H54 (cell line): ENCODE results near the gene PDE7B.

Experiments used
- DNase-seq: peaks from one replicate; pipeline ENCODE4 v3.0.0; 2011; ENCODE audit warnings: low spot score, mixed read lengths; ENCODE audit not compliant: insufficient read length
- FAIRE-seq: peaks from 3 replicates; lab custom pipeline; 2011; peaks lifted over from hg19 to GRCh38; lab: Jason Lieb, UNC
- POLR2A ChIP-seq: IDR thresholded peaks from 2 replicates; pipeline ENCODE4 v1.6.1; 2011; ENCODE audit warnings: low read depth, mild to moderate bottlenecking, low read length

PDE7B gene

DNA sequence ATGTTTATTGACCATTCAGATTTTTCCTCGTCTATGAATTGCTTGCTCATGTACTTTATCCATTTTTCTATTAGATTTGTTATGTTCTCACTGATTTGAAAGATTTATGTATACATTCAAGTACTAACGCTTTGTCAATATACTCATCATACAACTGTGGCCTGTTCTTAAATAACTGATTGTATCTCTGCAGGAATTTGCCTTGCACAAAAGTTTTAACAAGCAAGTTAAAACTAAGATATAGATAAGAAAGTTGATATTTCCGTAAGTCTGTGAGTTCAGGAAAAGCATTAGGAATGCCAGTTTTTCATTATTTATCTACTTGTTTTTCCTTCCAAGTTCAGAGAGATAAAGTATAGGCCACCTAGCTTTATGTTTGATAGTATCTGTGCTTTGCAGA is 95.2 kb downstream of the PDE7B start:
- FAIRE-seq = no peak

DNA sequence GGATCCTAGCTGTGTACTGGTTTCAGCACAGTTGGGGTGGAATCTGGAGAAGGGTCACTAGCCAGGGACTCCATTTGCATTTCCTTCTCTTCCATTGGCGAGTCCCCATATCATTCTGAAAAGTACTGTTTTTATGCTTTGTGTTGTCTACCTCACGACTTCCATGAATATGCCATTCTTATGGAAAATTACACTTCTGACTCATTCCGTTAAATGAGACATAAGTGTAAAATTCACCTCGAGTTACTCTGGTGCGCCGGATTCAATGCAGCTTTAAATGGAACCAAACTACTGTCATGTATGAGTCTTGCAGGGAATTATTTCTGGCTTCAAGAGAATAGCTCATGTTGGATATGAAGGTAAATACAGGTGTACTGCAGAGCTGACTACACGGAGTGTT is 99.2 kb downstream of the PDE7B start:
- DNase-seq = no peak
- FAIRE-seq = no peak
- TF ChIP-seq POLR2A = no peak

More for the DNA sequence above, 95.2 kb downstream of the PDE7B start:
- no peak for TF ChIP-seq POLR2A
- no peak for DNase-seq

DNA sequence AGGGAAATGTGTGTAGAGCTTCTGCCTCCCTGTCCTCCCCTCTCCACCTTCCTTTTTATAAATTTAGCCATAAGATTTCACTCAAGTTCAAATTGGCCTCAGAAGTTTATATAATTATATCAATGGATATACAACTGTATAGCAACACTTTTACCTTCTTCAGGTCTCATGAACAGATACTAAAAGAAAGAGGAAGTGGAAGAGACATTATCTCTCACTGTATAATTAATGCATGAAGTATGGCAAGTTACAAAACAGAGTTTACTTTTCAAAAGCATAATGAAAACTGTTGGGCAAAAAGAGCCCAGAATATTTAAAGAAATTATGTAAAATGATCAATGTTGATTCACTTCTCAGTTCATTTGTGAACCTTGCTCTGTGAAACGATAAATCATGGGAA is 99.7 kb downstream of the PDE7B start:
- no peak for TF ChIP-seq POLR2A
- FAIRE-seq = no peak

GRCh38 chr6:135953818-135954217 is 102.3 kb downstream of the PDE7B start:
- no peak for TF ChIP-seq POLR2A
- DNase-seq (no peak), FAIRE-seq (no peak)

More for the DNA sequence above, 99.7 kb downstream of the PDE7B start:
- no peak for DNase-seq

DNA sequence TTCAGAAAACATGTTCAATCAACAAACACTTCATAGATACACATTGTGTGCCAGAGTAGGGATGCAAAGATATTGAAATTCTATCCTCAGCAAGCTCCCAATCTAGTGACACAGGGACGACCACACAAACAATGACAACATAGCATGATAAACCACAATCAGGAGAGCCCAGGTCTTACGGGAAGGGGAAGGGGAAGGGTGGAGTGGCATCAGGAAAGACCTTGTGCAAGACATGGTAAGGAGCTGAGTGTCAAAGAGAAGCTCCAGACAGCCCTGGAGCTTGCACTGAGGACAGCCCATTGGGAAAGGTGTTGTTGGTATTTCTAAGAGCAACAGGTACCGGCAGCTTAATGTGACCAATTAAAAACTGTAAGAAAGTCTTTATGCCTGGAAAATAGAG is 103.6 kb downstream of the PDE7B start:
- no peak for DNase-seq
- FAIRE-seq = no peak
- no peak for TF ChIP-seq POLR2A

DNA sequence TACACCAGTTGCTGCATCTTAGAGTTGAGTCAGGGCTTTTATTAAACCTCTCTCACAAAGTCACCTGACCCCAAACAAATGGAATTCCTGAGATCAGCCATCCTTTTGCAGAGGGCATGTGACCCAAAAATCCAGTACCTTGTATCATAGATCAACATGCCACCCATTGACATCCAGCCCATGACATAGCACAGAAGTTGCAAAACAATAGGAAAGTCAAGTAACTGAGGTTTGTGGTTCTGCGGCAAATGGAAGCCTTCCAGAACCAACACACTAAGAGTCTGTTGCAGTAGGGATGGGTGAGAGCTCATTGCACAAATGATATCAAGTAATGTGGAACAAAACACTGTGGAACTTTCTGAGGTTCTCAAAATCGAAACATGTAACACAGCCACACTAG is 111.2 kb downstream of the PDE7B start:
- no peak for TF ChIP-seq POLR2A
- DNase-seq (peak; percentile 0), FAIRE-seq (peak; percentile 84)

DNA sequence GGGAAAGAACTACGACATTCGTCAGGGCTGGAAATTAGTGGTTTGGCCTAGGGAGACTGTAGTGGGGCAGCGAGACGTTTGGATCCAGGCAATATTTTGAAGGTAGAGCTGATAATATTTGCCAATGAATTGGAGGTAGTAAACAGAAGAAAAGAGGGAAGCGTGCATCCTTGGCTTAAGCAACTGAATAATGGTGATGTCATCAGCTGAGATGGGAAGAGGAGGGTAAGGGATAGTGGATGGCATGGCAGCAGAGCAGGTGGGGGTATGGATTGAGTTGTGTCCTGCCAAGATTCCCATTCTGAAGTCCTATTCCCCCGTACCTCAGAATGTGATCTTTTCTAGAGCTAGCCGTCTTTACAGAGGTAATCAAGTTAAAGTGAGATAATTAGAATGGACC is 119.2 kb downstream of the PDE7B start:
- TF ChIP-seq POLR2A = no peak
- no peak for DNase-seq
- FAIRE-seq = no peak

DNA sequence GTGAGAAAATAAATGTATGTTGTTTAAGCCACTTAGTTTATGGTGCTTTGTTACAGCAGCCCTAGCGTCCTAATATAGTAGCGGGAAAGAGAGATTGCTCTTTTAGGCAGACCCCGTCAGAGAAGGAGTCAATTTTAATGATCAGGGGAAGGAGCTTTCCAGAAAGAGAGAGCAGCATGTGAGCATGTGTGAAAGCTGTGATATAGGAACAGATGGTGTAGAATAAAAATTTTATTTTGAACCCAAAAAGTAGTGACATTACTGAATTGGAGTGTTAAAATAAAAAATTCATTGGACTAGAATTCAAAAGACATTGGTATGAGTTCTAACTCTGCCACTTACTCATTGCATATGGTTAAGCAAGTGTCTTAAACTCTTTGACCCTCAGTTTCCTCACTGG is 119.8 kb downstream of the PDE7B start:
- FAIRE-seq (no peak), DNase-seq (no peak)
- TF ChIP-seq POLR2A = no peak

GRCh38 chr6:135972150-135972549 is 120.6 kb downstream of the PDE7B start:
- TF ChIP-seq POLR2A = no peak
- FAIRE-seq = no peak
- no peak for DNase-seq

- DNase-seq = no peak
- no peak for TF ChIP-seq POLR2A
- FAIRE-seq = no peak
Measured at GRCh38 chr6:135972586-135972985, 121.1 kb downstream of the PDE7B start.

DNA sequence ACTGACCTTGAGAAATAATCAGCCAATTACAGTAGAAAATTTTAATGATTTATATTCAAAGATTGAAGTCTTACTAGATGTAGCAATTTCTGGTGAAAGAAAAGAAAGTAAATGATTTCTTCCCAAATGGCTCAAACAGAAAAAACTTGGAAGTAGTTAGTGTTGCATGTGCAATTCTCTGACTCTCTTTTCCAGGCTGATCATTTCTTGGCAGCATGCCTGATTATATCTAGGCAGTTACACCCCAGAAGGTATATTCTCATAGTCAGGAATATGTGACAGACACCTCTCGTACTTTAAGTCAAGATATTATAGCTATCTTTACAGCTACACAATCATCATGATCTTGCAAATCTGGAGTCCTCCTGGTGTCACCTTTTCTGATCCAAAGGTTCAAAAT is 122.9 kb downstream of the PDE7B start:
- no peak for DNase-seq
- no peak for FAIRE-seq
- no peak for TF ChIP-seq POLR2A

DNA sequence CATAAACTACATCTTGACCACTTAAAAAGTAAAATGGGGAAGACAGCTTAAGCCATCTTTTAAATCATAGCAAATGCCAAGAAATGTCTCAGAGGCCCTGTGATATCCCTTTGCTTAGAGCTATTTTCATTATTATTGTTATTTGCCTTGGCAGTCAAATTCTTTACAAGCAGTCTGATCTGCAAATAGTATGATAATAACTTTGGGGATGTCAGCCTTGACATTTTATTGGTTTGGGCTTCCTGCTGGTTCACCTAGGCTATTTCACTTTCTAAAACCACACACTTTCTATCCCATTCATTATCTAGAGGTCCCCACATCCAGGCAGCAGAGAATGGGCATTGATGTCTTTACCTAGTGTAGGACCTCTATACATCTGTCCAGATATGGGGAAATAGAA is 125.1 kb downstream of the PDE7B start:
- TF ChIP-seq POLR2A = no peak
- no peak for FAIRE-seq
- DNase-seq = no peak

- no peak for TF ChIP-seq POLR2A
- DNase-seq = no peak
- FAIRE-seq = no peak
Measured at GRCh38 chr6:135983093-135983492, 131.6 kb downstream of the PDE7B start.

DNA sequence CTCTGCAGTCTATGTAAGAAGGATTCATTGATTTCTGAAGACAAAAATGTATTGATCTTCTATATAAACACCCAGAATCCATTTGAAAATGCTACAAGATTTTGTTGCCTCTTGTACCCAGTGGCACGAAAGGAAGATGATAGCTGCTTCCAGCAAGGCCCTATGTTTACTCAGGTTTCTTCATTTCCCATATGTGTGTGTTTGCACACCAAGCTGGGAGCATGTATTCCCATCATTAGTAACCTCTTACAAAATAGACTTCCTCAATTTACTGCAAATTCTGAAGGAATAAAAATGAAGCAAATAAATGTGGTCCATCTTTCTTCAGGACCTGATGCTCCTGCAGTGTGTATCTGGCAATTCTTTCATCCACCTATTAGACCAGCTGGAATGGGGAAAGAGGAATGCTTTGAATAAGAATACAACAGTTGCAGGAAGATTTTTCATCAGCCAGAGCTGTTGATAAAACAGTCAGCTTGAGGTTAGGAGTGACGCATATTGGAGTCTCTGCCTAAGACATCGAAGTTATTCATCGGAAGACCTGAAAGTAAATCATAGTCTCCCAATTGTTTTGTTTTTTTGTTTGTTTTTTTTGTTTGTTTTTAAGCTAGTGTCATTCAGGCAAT is 132.3 kb downstream of the PDE7B start:
- TF ChIP-seq POLR2A = no peak
- DNase-seq = no peak
- no peak for FAIRE-seq

DNA sequence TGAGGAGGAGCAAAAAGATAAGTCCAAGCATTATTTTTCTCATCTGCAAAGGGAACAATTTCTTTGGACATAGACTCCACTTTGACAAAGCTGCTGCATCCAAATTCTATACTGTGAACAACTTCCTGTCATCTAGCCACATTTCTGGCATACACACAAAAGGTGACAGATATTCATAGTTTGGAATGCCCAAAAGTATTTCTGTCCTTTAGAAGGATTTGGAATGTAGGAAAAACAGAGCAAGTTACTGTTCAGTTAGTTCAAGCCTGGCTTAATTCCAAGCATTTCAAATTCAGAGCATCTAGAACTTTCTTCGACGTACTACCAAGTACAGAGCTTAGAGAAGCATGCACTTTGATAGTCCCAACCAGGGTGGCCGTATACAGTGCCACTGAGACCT is 134.0 kb downstream of the PDE7B start:
- no peak for FAIRE-seq
- TF ChIP-seq POLR2A = no peak
- no peak for DNase-seq
